Liver (tissue), 3 donors: ENCODE data around the gene IRX2.

Source experiments
- CTCF ChIP-seq: fragments of 150-350 bp; IDR thresholded peaks from 2 replicates; pipeline ENCODE4 v1.5.1; 2017; ENCODE audit warnings: improper control_type of control experiment, low read depth, low read length; ENCODE audit not compliant: missing input control
- GABPA ChIP-seq, 2 donors: IDR thresholded peaks in 1 of 2; conservative IDR thresholded peaks in 1 of 2; 2 replicates each; pipeline ENCODE4 v1.6.1; 2016; ENCODE audit warnings: antibody characterized with exemption in 2 of 2, mild to moderate bottlenecking in 1 of 2, moderate library complexity in 1 of 2
- RAD21 ChIP-seq, 2 donors: IDR thresholded peaks; 2 replicates each; pipeline ENCODE4 v1.6.1; 2016; ENCODE audit warnings: antibody characterized with exemption in 2 of 2, mild to moderate bottlenecking in 2 of 2
- REST ChIP-seq: IDR thresholded peaks from 2 replicates; pipeline ENCODE4 v1.6.1; 2016; ENCODE audit warnings: antibody characterized with exemption, mild to moderate bottlenecking
- RXRA ChIP-seq, 2 donors: IDR thresholded peaks; 2 replicates each; pipeline ENCODE4 v1.6.1; 2017 to 2018; ENCODE audit warnings: antibody characterized with exemption in 2 of 2, mild to moderate bottlenecking in 1 of 2
- SP1 ChIP-seq: IDR thresholded peaks from 2 replicates; pipeline ENCODE4 v1.6.1; 2018; ENCODE audit warnings: antibody characterized with exemption, mild to moderate bottlenecking
- TAF1 ChIP-seq: conservative IDR thresholded peaks from 2 replicates; pipeline ENCODE4 v1.6.1; 2016; ENCODE audit warnings: antibody characterized with exemption, mild to moderate bottlenecking
- YY1 ChIP-seq: IDR thresholded peaks from 2 replicates; pipeline ENCODE4 v1.6.1; 2016; ENCODE audit warnings: antibody characterized with exemption, mild to moderate bottlenecking
- donor health status: healthy.
- donor health status: healthy.

- no peak for TF ChIP-seq CTCF
- no peak for TF ChIP-seq YY1
- TF ChIP-seq RAD21 (IDR thresholded peaks at IDR 0.05) = no peak
- TF ChIP-seq RXRA (IDR thresholded peaks at IDR 0.05) = no peak
- no peak for TF ChIP-seq REST
- no peak for TF ChIP-seq GABPA (IDR thresholded peaks at IDR 0.05 in 1 of 2, conservative IDR thresholded peaks at IDR 0.05 in 1 of 2)
- TF ChIP-seq TAF1 = no peak
- no peak for TF ChIP-seq SP1
These were observed 10.5 kb upstream of the IRX2 start for GRCh38 chr5:2761921-2762488.
